Caco-2 (cell line): ENCODE data around the gene ERC1. TPM values are rescaled to one million over a fixed set of nuclear protein-coding genes. Genes with fewer than 3 reads are reported as not detected.

Source experiments
- Bru-seq: library from RNA; stranded (reverse); fragments of 400-500 nt; gene quantifications from one replicate; lab custom pipeline; 2021; lab: Mats Ljungman, UMichigan
- BruChase-seq, 2 experiments: library from RNA; stranded (reverse); fragments of 400-500 nt; gene quantifications; one replicate each; lab custom pipeline; 2021; lab: Mats Ljungman, UMichigan
- BruUV-seq: library from RNA; stranded (reverse); fragments of 400-500 nt; replicated peaks from 2 replicates; lab custom pipeline; 2021; lab: Mats Ljungman, UMichigan
- CTCF ChIA-PET: fragments of 300-600 bp; sonication (Branson Sonifier 250); formaldehyde crosslinking; loops from one replicate; lab custom pipeline; 2022; ENCODE audit warnings: antibody characterized with exemption; lab: Charles Lee
- POLR2A ChIA-PET: fragments of 300-600 bp; sonication (Branson Sonifier 250); formaldehyde crosslinking; loops from one replicate; lab custom pipeline; 2022; ENCODE audit warnings: antibody characterized with exemption; lab: Charles Lee
- DNase-seq, 2 experiments: peaks; one replicate each; pipeline versions ENCODE4 v3.0.0 to v3.0.0-alpha.2; 2020 to 2022
- H3K27me3 ChIP-seq: replicated peaks from 2 replicates; pipeline ENCODE4 v1.6.0; 2011; ENCODE audit warnings: low read length; ENCODE audit not compliant: control insufficient read depth, insufficient read depth
- H3K36me3 ChIP-seq: 2 replicates; pipeline ENCODE4 v1.5.1; 2011; ENCODE audit warnings: low read length; ENCODE audit not compliant: control insufficient read depth, insufficient read depth
- H3K4me1 ChIP-seq: fragments of 250-450 bp; sonication (Bioruptor Pico); 2 replicates; pipeline ENCODE4 v1.5.1; 2020; ENCODE audit warnings: mild to moderate bottlenecking
- H3K4me3 ChIP-seq: 2 replicates; pipeline ENCODE4 v1.5.1; 2011; ENCODE audit warnings: low read depth, mild to moderate bottlenecking, control low read depth, low read length
- H3K9me3 ChIP-seq: fragments of 250-450 bp; sonication (Bioruptor Pico); 2 replicates; pipeline ENCODE4 v1.5.1; 2020; ENCODE audit warnings: mild to moderate bottlenecking, moderate library complexity
- H3K27ac Mint-ChIP-seq: one replicate; pipeline ENCODE4 v1.8.0; 2022; ENCODE audit warnings: mixed read lengths; ENCODE audit not compliant: unreplicated experiment
- H3K27me3 Mint-ChIP-seq: one replicate; pipeline ENCODE4 v1.8.0; 2022; ENCODE audit warnings: mixed read lengths; ENCODE audit not compliant: insufficient read depth, unreplicated experiment
- H3K36me3 Mint-ChIP-seq: one replicate; pipeline ENCODE4 v1.8.0; 2022; ENCODE audit warnings: mild to moderate bottlenecking, mixed read lengths; ENCODE audit not compliant: insufficient read depth, unreplicated experiment
- H3K4me1 Mint-ChIP-seq: one replicate; pipeline ENCODE4 v1.8.0; 2022; ENCODE audit warnings: low read depth, mixed read lengths; ENCODE audit not compliant: unreplicated experiment
- H3K4me3 Mint-ChIP-seq: one replicate; pipeline ENCODE4 v1.8.0; 2022; ENCODE audit warnings: mild to moderate bottlenecking, moderate library complexity, mixed read lengths; ENCODE audit not compliant: unreplicated experiment
- H3K9me3 Mint-ChIP-seq: one replicate; pipeline ENCODE4 v1.8.0; 2022; ENCODE audit warnings: mixed read lengths; ENCODE audit not compliant: unreplicated experiment
- intact Hi-C: fragments of 100-400 bp; cut with micrococcal nuclease; formaldehyde crosslinking; loops from one replicate; pipeline ENCODE4 v1.10.0; 2022; ENCODE audit not compliant: unreplicated experiment
- long read RNA-seq: library from polyadenylated mRNA; stranded (forward); transcript quantifications from one replicate; pipeline ENCODE4 v2.0.0, GENCODE V29; 2022
- total RNA-seq: library from RNA; stranded (reverse); gene quantifications from 2 replicates; pipeline ENCODE4 v1.2.3, GENCODE V29; 2022
- TF ChIP-seq, protein P1 (sequence below), 2 experiments: fragments of 200-600 bp in 1 of 2; IDR thresholded peaks; 1 replicate in 1 of 2; 2 replicates in 1 of 2; pipeline versions ENCODE4 v1.5.1 to v1.8.0; 2011 to 2022; ENCODE audit warnings: antibody characterized with exemption in 1 of 2, control low read depth in 1 of 2, inconsistent platforms in 1 of 2, low read depth in 1 of 2, low read length in 1 of 2, mild to moderate bottlenecking in 1 of 2, moderate library complexity in 1 of 2; ENCODE audit not compliant: insufficient read depth in 1 of 2, severe bottlenecking in 1 of 2, unreplicated experiment in 1 of 2

ERC1 gene
- total RNA-seq (88.4 and 111 TPM in 2 replicates), Bru-seq, nascent RNA (percentile 89 among the genes with signal in this experiment), BruChase-seq, experiment 1, labeled RNA remaining after a 2-hour chase (percentile 82 among the genes with signal in this experiment), BruChase-seq, experiment 2, labeled RNA remaining after a 6-hour chase (percentile 82 among the genes with signal in this experiment)
- long read RNA-seq, full-length matches to known transcripts = 2 of 34 reads
- long read RNA-seq, partial matches to known transcripts = 24 of 34 reads
- long read RNA-seq, other reads (novel, unspliced or antisense) = 8 of 34 reads

GRCh38 chr12:990661-991349 lies at the start of gene ERC1:
TSS of gene ERC1 (plus strand) at chr12:991223. CDS start at chr12:1027904, 36,681 bp downstream.
- TF ChIP-seq, protein P1, sequence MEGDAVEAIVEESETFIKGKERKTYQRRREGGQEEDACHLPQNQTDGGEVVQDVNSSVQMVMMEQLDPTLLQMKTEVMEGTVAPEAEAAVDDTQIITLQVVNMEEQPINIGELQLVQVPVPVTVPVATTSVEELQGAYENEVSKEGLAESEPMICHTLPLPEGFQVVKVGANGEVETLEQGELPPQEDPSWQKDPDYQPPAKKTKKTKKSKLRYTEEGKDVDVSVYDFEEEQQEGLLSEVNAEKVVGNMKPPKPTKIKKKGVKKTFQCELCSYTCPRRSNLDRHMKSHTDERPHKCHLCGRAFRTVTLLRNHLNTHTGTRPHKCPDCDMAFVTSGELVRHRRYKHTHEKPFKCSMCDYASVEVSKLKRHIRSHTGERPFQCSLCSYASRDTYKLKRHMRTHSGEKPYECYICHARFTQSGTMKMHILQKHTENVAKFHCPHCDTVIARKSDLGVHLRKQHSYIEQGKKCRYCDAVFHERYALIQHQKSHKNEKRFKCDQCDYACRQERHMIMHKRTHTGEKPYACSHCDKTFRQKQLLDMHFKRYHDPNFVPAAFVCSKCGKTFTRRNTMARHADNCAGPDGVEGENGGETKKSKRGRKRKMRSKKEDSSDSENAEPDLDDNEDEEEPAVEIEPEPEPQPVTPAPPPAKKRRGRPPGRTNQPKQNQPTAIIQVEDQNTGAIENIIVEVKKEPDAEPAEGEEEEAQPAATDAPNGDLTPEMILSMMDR (IDR thresholded peaks at IDR 0.05; ENCODE audit: insufficient read depth in 1 of 2, low read depth in 1 of 2, low read length in 1 of 2, severe bottlenecking in 1 of 2, unreplicated experiment in 1 of 2) = peak in 1 of 2 experiments; percentile 9
- ChIA-PET CTCF (interaction anchor here (0.5 to 2.6 kb wide), 5 partner anchors 8 to 535 kb away, joined by 3 to 18 read pairs (median 6); partner anchors contain the start of gene RAD52), POLR2A (interaction anchor here (0.5 to 2.8 kb wide), 4 partner anchors 22 to 592 kb away, joined by 3 to 19 read pairs (median 5); partner anchors contain the start of gene RAD52)
- no peaks in the 10 kb centered on the region for H3K9me3 Mint-ChIP-seq
- H3K27me3 Mint-ChIP-seq = no peaks in the 10 kb centered on the region
- peak; percentile 93 to 97 for DNase-seq
- no peaks in the 10 kb centered on the region for H3K27me3 ChIP-seq
- H3K4me3 ChIP-seq = peak within 1 kb of the TSS; percentile 80
- intact Hi-C loops = loop anchor here (1.0 to 5.0 kb wide), 4 partner anchors 42 to 420 kb away; partner anchors contain the start of gene RAD52
- no peaks in the 10 kb centered on the region for H3K9me3 ChIP-seq
- H3K4me1 Mint-ChIP-seq = peaks cover 40% of the 10 kb centered on the region
- H3K36me3 Mint-ChIP-seq = peaks cover 22% of the 10 kb centered on the region
- peaks cover 26% of the 10 kb centered on the region for H3K4me1 ChIP-seq
- peak within 1 kb of the TSS; percentile 91 for H3K27ac Mint-ChIP-seq
- peak within 1 kb of the TSS; percentile 84 for H3K4me3 Mint-ChIP-seq
- no peaks in the 10 kb centered on the region for H3K36me3 ChIP-seq
- no TSS peak for BruUV-seq

DNA sequence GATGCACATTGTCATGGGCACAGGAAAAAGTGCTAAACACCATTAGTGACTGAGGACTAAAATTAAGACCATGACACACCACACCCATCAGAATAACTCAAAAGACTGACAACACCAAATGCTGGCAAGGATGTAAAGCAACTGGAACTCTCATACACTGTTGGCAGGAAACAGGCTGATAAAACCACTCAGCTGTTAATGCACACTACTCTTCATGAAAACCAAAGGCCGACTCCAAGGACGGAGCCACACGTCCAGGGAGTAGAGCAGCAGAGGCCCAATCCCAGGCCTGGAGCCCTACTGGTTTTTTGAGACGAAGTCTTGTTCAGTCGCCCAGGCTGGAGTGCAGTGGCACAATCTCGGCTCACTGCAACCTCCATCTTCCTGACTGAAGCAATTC lies 48.0 kb upstream of the ERC1 start:
- DNase-seq = no peak
- intact Hi-C loops = no loop called here
- no peak overlapping the region for H3K4me3 ChIP-seq
- no peaks in the 10 kb centered on the region for H3K9me3 ChIP-seq
- Mint-ChIP-seq H3K27me3 (no peaks in the 10 kb centered on the region), H3K4me3 (no peak overlapping the region), H3K36me3 (peaks cover 77% of the 10 kb centered on the region), H3K27ac (no peak overlapping the region), H3K9me3 (no peaks in the 10 kb centered on the region), H3K4me1 (peaks cover 17% of the 10 kb centered on the region)
- BruUV-seq = no TSS peak
- H3K27me3 ChIP-seq = no peaks in the 10 kb centered on the region
- peaks cover 7% of the 10 kb centered on the region; the same call in 1 of the 2 replicates for H3K4me1 ChIP-seq
- TF ChIP-seq, protein P1 (IDR thresholded peaks at IDR 0.05; ENCODE audit: insufficient read depth in 1 of 2, low read depth in 1 of 2, low read length in 1 of 2, severe bottlenecking in 1 of 2, unreplicated experiment in 1 of 2) = no peak
- POLR2A ChIA-PET = interaction anchor here (0.5 kb wide), 1 partner anchor 10 kb away, joined by 4 read pairs; no protein-coding TSS in a partner anchor
- peaks cover 3% of the 10 kb centered on the region for H3K36me3 ChIP-seq
- CTCF ChIA-PET = no interaction called here

DNA sequence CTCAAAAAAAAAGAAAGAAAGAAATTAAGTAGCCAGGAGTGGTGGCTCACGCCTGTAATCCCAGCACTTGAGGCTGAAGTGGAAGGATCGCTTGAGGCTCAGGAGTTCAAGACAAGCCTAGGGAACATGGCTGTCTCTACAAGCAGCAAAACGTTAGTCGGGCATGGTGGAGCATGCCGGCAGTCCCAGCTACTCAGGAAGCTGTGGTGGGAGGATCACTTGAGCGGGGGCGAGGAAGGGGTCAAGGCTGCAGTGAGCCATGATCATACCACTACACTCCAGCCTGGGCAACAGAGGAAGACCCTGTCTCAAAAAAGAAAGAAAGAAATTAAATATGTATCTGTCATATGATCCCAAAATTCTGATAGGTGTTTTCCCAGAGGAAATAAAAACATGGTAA lies 46.8 kb upstream of the ERC1 start:
- H3K36me3 Mint-ChIP-seq = peaks cover 74% of the 10 kb centered on the region
- peaks cover 2% of the 10 kb centered on the region; the same call in 1 of the 2 replicates for H3K36me3 ChIP-seq
- CTCF ChIA-PET = no interaction called here

More for the DNA sequence above, 46.8 kb upstream of the ERC1 start:
- no peaks in the 10 kb centered on the region for H3K9me3 Mint-ChIP-seq
- BruUV-seq = no TSS peak
- no peak overlapping the region for H3K4me3 Mint-ChIP-seq
- no peaks in the 10 kb centered on the region for H3K27me3 Mint-ChIP-seq
- H3K27me3 ChIP-seq = no peaks in the 10 kb centered on the region
- POLR2A ChIA-PET = no interaction called here
- DNase-seq = no peak
- no peak overlapping the region for H3K27ac Mint-ChIP-seq
- TF ChIP-seq, protein P1 (IDR thresholded peaks at IDR 0.05; ENCODE audit: insufficient read depth in 1 of 2, low read depth in 1 of 2, low read length in 1 of 2, severe bottlenecking in 1 of 2, unreplicated experiment in 1 of 2) = no peak
- no peak overlapping the region for H3K4me3 ChIP-seq
- no peaks in the 10 kb centered on the region for H3K9me3 ChIP-seq
- H3K4me1 ChIP-seq = peaks cover 10% of the 10 kb centered on the region; the same call in 1 of the 2 replicates
- H3K4me1 Mint-ChIP-seq = peaks cover 20% of the 10 kb centered on the region
- intact Hi-C loops = no loop called here
